Activated T-cell treated with anti-CD3 and anti-CD28 coated beads for 4 hours (primary cell): Measurements from ENCODE around the gene DLEU7.

ENCODE experiments used
- DNase-seq: peaks from one replicate; pipeline ENCODE4 v3.0.0-alpha.2; 2020

The DLEU7 gene

GRCh38 chr13:50788551-50789210 lies 54.8 kb downstream of the DLEU7 start:
- DNase-seq = no peak

- DNase-seq = no peak
These were observed 55.9 kb downstream of the DLEU7 start for GRCh38 chr13:50787316-50788195.

- DNase-seq = no peak
These were observed 59.7 kb downstream of the DLEU7 start for GRCh38 chr13:50783717-50784290.

GRCh38 chr13:50783066-50783465 lies 60.4 kb downstream of the DLEU7 start:
- DNase-seq = no peak

- DNase-seq = no peak
These were observed 63.1 kb downstream of the DLEU7 start for GRCh38 chr13:50780201-50781015.

GRCh38 chr13:50779443-50780200 lies 63.9 kb downstream of the DLEU7 start:
- no peak for DNase-seq
